T47D (cell line): ENCODE measurements around the gene GPR55.
A peak's percentile ranks its signal among the peaks of the same experiment; 100 is the strongest.

ENCODE experiments used
- DNase-seq, 2 experiments: peaks; one replicate each; pipeline versions ENCODE4 v3.0.0 to v3.0.0-alpha.2; 2011 to 2012; ENCODE audit warnings: low read depth in 1 of 2, low spot score in 1 of 2
- JUND ChIP-seq: IDR thresholded peaks from 2 replicates; pipeline ENCODE4 v1.6.1; 2012; ENCODE audit warnings: low read depth
- in situ Hi-C: cut with HindIII; loops from 2 replicates; pipeline ENCODE4 v1.10.0; 2016; ENCODE audit warnings: low sequenced_read_pairs, low pct_unique_long_range_greater_than_20kb

The GPR55 gene

GRCh38 chr2:230872151-230872967 lies 52.7 kb downstream of the GPR55 start:
- in situ Hi-C loops = no loop called here
- DNase-seq = no peak
- TF ChIP-seq JUND = no peak

GRCh38 chr2:230871361-230872150 lies 53.5 kb downstream of the GPR55 start:
- in situ Hi-C loops = no loop called here
- no peak for TF ChIP-seq JUND
- no peak for DNase-seq

- TF ChIP-seq JUND = no peak
- no peak for DNase-seq
- in situ Hi-C loops = no loop called here
Observed at GRCh38 chr2:230870544-230871360, 54.3 kb downstream of the GPR55 start.

- TF ChIP-seq JUND = no peak
- DNase-seq = no peak
- in situ Hi-C loops = no loop called here
Observed at GRCh38 chr2:230869914-230870543, 55.0 kb downstream of the GPR55 start.

GRCh38 chr2:230868947-230869913 lies 55.8 kb downstream of the GPR55 start:
- in situ Hi-C loops = no loop called here
- no peak for TF ChIP-seq JUND
- DNase-seq = no peak

GRCh38 chr2:230868161-230868946 lies 56.7 kb downstream of the GPR55 start:
- DNase-seq = no peak
- in situ Hi-C loops = no loop called here
- no peak for TF ChIP-seq JUND

- in situ Hi-C loops = no loop called here
- TF ChIP-seq JUND = no peak
- no peak for DNase-seq
Observed at GRCh38 chr2:230866756-230867523, 58.1 kb downstream of the GPR55 start.

GRCh38 chr2:230865766-230866755 lies 59.0 kb downstream of the GPR55 start:
- DNase-seq = peak; percentile 15 to 26
- in situ Hi-C loops = no loop called here
- TF ChIP-seq JUND = no peak

GRCh38 chr2:230865307-230865765 lies 59.7 kb downstream of the GPR55 start:
- no peak for TF ChIP-seq JUND
- DNase-seq = peak in 1 of 2 experiments; percentile 22
- in situ Hi-C loops = no loop called here
